HEK293T (cell line): ENCODE data around the gene COQ6.

Source experiments
- ELF4 ChIP-seq: fragments of 450-650 bp; IDR thresholded peaks from 2 replicates; pipeline ENCODE4 v1.6.1; 2017; ENCODE audit warnings: antibody characterized with exemption
- SP1 ChIP-seq: fragments of 450-650 bp; IDR thresholded peaks from 2 replicates; pipeline ENCODE4 v1.6.1; 2017
- SUZ12 ChIP-seq: fragments of 450-650 bp; IDR thresholded peaks from 2 replicates; pipeline ENCODE4 v1.6.1; 2016; ENCODE audit warnings: mild to moderate bottlenecking
- TARDBP ChIP-seq: fragments of 450-650 bp; IDR thresholded peaks from 2 replicates; pipeline ENCODE4 v1.6.1; 2016
- TF ChIP-seq, protein P1 (sequence below): fragments of 450-650 bp; IDR thresholded peaks from 2 replicates; pipeline ENCODE4 v1.6.1; 2016

DNA sequence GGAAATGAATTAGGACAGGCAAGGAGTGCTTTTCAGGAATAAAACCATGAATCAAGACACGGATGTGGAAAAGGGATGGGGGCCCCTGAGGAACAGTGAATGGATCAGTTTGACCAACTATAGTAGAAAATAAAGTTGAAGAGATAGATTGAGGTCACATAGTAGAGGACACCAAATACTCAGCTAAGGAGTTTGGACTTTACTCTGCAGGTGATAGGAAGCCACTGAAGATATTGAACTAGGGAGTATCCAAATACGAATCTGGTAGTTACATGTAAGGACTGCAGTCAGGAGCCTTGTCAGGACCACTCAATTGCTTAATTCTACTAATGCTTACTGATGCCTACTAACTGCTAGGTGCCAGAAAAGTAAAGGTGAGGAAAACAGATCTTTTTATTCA, 48.6 kb downstream of the COQ6 start:
- no peak for TF ChIP-seq SUZ12
- TF ChIP-seq ELF4, result no peak
- no peak for TF ChIP-seq SP1
- TF ChIP-seq, protein P1, sequence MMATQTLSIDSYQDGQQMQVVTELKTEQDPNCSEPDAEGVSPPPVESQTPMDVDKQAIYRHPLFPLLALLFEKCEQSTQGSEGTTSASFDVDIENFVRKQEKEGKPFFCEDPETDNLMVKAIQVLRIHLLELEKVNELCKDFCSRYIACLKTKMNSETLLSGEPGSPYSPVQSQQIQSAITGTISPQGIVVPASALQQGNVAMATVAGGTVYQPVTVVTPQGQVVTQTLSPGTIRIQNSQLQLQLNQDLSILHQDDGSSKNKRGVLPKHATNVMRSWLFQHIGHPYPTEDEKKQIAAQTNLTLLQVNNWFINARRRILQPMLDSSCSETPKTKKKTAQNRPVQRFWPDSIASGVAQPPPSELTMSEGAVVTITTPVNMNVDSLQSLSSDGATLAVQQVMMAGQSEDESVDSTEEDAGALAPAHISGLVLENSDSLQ, result no peak
- no peak for TF ChIP-seq TARDBP
